Astrocyte of the cerebellum (primary cell): ENCODE data around the gene SYT7.
"Not testable (repeated sequence)": the region's sequence is repeated elsewhere in the genome, so short reads cannot be mapped to it uniquely, and the experiment has no call there.

Experiments
- DNase-seq: peaks from one replicate; pipeline ENCODE4 v3.0.0-alpha.2; 2011; ENCODE audit warnings: low read depth
- H3K4me3 ChIP-seq: 2 replicates; pipeline ENCODE4 v1.5.1; 2011; ENCODE audit warnings: mild to moderate bottlenecking, low read depth, low read length, moderate library complexity
- in situ Hi-C: cut with HindIII; loops from 2 replicates; pipeline ENCODE4 v1.10.0; 2017; ENCODE audit warnings: low sequenced_read_pairs
- TF ChIP-seq, protein P1 (sequence below): IDR thresholded peaks from 2 replicates; pipeline ENCODE4 v1.5.1; 2012; ENCODE audit warnings: low read length, low read depth, moderate library complexity, mild to moderate bottlenecking; ENCODE audit errors: missing control alignments

SYT7 gene

DNA sequence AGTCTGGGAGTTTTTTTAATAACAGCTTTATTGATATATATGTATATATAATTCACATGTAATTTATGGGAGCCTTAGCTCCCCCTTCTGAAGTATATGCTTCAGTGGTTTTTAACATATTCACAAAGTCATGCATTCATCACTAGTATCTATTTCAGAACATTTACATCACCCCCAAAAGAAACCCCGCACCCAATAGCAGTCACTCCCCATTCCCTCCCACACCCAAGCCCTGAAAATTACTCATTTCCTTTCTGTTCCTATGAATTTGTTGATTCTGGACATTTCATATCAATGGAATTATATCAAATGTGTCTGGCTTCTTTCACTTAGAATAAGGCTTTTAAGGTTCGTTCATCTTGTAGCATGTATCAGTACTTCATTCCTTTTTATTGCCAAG lies 35.6 kb upstream of the SYT7 start:
- no peak overlapping the region for H3K4me3 ChIP-seq
- in situ Hi-C loops: no loop called here
- no peak for DNase-seq
- TF ChIP-seq, protein P1, sequence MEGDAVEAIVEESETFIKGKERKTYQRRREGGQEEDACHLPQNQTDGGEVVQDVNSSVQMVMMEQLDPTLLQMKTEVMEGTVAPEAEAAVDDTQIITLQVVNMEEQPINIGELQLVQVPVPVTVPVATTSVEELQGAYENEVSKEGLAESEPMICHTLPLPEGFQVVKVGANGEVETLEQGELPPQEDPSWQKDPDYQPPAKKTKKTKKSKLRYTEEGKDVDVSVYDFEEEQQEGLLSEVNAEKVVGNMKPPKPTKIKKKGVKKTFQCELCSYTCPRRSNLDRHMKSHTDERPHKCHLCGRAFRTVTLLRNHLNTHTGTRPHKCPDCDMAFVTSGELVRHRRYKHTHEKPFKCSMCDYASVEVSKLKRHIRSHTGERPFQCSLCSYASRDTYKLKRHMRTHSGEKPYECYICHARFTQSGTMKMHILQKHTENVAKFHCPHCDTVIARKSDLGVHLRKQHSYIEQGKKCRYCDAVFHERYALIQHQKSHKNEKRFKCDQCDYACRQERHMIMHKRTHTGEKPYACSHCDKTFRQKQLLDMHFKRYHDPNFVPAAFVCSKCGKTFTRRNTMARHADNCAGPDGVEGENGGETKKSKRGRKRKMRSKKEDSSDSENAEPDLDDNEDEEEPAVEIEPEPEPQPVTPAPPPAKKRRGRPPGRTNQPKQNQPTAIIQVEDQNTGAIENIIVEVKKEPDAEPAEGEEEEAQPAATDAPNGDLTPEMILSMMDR: no peak

DNA sequence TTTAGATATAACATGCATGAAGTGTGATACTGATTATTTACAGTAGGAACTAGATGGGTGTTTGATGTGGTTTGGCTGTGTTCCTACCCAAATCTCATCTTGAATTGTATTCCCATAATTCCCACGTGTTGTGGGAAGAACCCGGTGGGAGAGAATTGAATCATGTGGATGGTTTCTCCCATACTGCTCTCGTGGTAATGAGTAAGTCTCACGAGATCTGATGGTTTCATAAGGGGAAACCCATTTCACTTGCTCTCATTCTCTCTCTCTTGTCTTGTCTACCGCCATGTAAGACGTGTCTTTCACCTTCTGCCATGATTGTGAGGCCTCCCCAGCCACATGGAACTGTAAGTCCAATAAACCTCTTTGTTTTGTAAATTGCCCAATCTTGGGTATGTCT lies 33.9 kb upstream of the SYT7 start:
- not testable (repeated sequence) for H3K4me3 ChIP-seq
- in situ Hi-C loops: loop anchor here (5.0 kb wide), 2 partner anchors 37 to 77 kb away; no protein-coding TSS in a partner anchor
- DNase-seq: peak; percentile 77

DNA sequence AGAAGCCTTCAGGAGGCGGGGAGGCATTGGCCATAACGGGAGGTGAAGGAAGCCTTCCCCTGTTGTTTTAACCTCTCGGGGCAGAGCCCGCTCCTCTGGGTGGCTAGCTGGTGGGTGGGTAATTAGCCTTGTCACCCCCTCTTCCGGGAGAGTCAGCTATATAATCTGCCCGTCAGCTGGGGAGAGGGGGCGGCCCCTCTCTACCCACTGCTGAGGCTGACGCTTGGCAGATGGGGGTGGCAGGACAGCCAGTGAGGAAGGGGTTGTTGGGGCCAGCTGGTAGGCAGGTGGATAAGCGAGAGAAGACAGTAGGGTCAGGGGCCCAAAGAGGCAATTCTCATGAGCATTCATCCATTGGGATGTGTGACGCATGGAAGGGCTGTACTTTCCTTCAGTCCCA lies 33.0 kb upstream of the SYT7 start:
- no peak for DNase-seq
- TF ChIP-seq, protein P1: no peak
- in situ Hi-C loops: loop anchor here (5.0 kb wide), 2 partner anchors 37 to 77 kb away; no protein-coding TSS in a partner anchor

DNA sequence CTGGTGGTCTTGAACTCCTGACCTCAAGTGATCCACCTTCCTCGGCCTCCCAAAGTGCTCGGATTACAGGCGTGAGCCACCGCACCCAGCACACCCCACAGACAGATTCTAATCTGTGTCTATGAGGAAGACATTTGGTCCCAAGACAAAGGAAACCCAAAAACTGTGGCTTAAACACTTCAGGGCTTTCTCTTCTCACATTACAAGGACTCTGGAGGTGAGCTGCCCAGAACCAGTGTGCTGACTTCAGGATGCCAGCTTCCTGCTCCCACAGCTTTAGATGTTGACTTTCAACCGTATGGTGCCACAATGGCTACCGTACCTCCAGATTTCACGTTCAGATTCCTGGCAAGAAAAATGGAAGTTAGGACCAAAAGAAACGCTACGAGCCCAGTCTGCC lies 32.2 kb upstream of the SYT7 start:
- TF ChIP-seq, protein P1: no peak
- no peak overlapping the region for H3K4me3 ChIP-seq
- in situ Hi-C loops: loop anchor here (5.0 kb wide), 2 partner anchors 36 to 76 kb away; no protein-coding TSS in a partner anchor

More for the DNA sequence above, 33.0 kb upstream of the SYT7 start:
- H3K4me3 ChIP-seq: no peak overlapping the region

DNA sequence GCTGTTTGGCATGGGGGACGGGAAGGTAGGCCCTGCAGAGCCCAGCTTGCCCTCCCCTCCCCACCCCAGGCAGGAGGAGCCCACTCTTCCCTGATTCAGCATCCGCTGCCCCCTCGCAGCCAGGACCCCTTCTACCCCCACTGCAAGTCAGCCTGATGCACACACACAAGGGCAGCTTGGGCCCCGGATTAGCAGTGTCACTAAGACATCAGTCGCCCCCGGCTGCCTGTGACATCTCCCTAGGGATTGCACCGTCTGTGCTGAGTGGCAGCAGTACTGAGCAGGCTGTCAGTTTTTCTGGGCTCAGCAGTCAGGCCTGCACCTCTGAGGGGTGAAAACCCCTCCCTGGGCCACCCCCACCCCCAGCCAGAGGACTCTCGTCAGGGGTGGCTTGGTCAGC lies 30.4 kb upstream of the SYT7 start:
- TF ChIP-seq, protein P1: no peak
- no peak for DNase-seq
- H3K4me3 ChIP-seq: no peak overlapping the region
- in situ Hi-C loops: loop anchor here (5.0 kb wide), 2 partner anchors 34 to 74 kb away; no protein-coding TSS in a partner anchor

More for the DNA sequence above, 32.2 kb upstream of the SYT7 start:
- no peak for DNase-seq

DNA sequence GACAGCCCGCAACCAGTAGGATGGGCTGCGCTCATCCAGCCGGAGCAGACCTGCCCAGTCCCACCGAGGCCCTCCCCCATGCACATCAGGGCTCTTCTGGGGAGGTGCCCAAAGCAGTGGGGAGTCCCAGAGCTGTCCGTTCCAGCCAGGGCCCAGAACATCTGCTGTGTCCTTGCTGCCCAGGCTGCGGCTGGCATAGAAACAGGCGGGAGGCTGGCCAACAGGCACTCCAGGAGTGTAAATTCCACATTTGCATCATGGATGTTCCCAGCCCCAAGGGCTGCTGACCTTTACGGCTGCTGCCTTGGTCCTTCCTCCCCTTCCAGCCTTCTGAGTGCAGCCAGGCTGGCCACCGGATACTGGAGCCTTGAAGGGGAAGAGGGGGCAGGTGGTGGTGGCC lies 30.0 kb upstream of the SYT7 start:
- in situ Hi-C loops: loop anchor here (5.0 kb wide), 2 partner anchors 34 to 74 kb away; no protein-coding TSS in a partner anchor
- no peak overlapping the region for H3K4me3 ChIP-seq
- no peak for DNase-seq
- TF ChIP-seq, protein P1: no peak

DNA sequence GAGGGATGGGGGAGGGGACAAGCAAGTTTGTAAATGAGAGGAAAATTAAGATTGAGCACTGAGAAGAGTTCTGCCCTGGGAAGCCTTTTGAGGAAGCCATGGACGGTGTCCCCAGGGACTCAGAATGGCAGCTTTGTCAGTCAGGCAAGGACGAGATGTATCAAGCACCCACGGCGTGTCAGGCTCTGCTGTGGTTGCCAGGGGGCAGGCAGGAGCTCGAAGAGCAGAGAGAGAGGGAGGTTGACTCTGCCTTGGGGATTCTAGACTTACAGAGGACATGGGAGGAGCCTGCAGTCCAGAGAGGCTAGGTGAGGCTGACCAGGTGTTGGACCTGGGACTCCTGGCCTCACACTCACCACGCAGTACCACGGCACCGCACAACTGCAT lies 29.1 kb upstream of the SYT7 start:
- in situ Hi-C loops: loop anchor here (5.0 kb wide), 2 partner anchors 33 to 73 kb away; no protein-coding TSS in a partner anchor
- no peak for DNase-seq
- no peak overlapping the region for H3K4me3 ChIP-seq
- TF ChIP-seq, protein P1: peak; percentile 18
